Mononuclear cell (primary cell): ENCODE data around the gene NPAS3. TPM values are rescaled to one million over a fixed set of nuclear protein-coding genes. Genes with fewer than 3 reads are reported as not detected.

Source experiments
- H3K27me3 ChIP-seq: 2 replicates; pipeline ENCODE4 v1.6.0; 2011; ENCODE audit warnings: low read length, control low read depth; ENCODE audit not compliant: insufficient read depth
- H3K4me1 ChIP-seq: 2 replicates; pipeline ENCODE4 v1.5.1; 2011; ENCODE audit warnings: mild to moderate bottlenecking, low read length, control low read depth; ENCODE audit not compliant: insufficient read depth
- H3K4me3 ChIP-seq: 2 replicates; pipeline ENCODE4 v1.5.1; 2011; ENCODE audit warnings: mild to moderate bottlenecking, low read length, moderate library complexity
- H3K9me3 ChIP-seq: 2 replicates; pipeline ENCODE4 v1.5.1; 2011; ENCODE audit warnings: low read depth, mild to moderate bottlenecking, control low read depth, low read length
- total RNA-seq: library from RNA; depleted of rRNA; stranded (reverse); fragments of >200 nt; gene quantifications from one replicate; pipeline ENCODE4 v1.2.3, GENCODE V29; 2012

The NPAS3 gene
- total RNA-seq, 1 donor, result not detected

- Histone ChIP-seq H3K4me1 (no peaks in the 10 kb centered on the region), H3K27me3 (no peaks in the 10 kb centered on the region), H3K9me3 (no peaks in the 10 kb centered on the region), H3K4me3 (no peak overlapping the region)
Measured at GRCh38 chr14:33529787-33530757, 591.4 kb downstream of the NPAS3 start.

GRCh38 chr14:33532553-33532952 lies 593.9 kb downstream of the NPAS3 start:
- H3K9me3 ChIP-seq, result no peaks in the 10 kb centered on the region
- no peak overlapping the region for H3K4me3 ChIP-seq
- no peaks in the 10 kb centered on the region for H3K4me1 ChIP-seq
- no peaks in the 10 kb centered on the region for H3K27me3 ChIP-seq

- Histone ChIP-seq H3K9me3 (no peaks in the 10 kb centered on the region), H3K27me3 (no peaks in the 10 kb centered on the region), H3K4me1 (no peaks in the 10 kb centered on the region), H3K4me3 (no peak overlapping the region)
Measured at GRCh38 chr14:33534104-33534503, 595.4 kb downstream of the NPAS3 start.

- Histone ChIP-seq H3K27me3 (no peaks in the 10 kb centered on the region), H3K4me3 (no peak overlapping the region), H3K4me1 (no peaks in the 10 kb centered on the region), H3K9me3 (no peaks in the 10 kb centered on the region)
Measured at GRCh38 chr14:33534632-33535031, 596.0 kb downstream of the NPAS3 start.

- no peak overlapping the region for H3K4me3 ChIP-seq
- no peaks in the 10 kb centered on the region for H3K27me3 ChIP-seq
- H3K9me3 ChIP-seq, result no peaks in the 10 kb centered on the region
- no peaks in the 10 kb centered on the region for H3K4me1 ChIP-seq
Measured at GRCh38 chr14:33539918-33540357, 601.3 kb downstream of the NPAS3 start.

- Histone ChIP-seq H3K4me1 (no peaks in the 10 kb centered on the region), H3K9me3 (no peaks in the 10 kb centered on the region), H3K4me3 (no peak overlapping the region), H3K27me3 (no peaks in the 10 kb centered on the region)
Measured at GRCh38 chr14:33541171-33541570, 602.5 kb downstream of the NPAS3 start.

GRCh38 chr14:33542338-33543287 lies 603.9 kb downstream of the NPAS3 start:
- no peaks in the 10 kb centered on the region for H3K9me3 ChIP-seq
- H3K4me1 ChIP-seq, result no peaks in the 10 kb centered on the region
- no peak overlapping the region for H3K4me3 ChIP-seq
- H3K27me3 ChIP-seq, result no peaks in the 10 kb centered on the region

GRCh38 chr14:33545696-33546095 lies 607.0 kb downstream of the NPAS3 start:
- Histone ChIP-seq H3K4me3 (no peak overlapping the region), H3K4me1 (no peaks in the 10 kb centered on the region), H3K9me3 (no peaks in the 10 kb centered on the region), H3K27me3 (no peaks in the 10 kb centered on the region)

- no peaks in the 10 kb centered on the region for H3K9me3 ChIP-seq
- H3K4me1 ChIP-seq, result no peaks in the 10 kb centered on the region
- H3K4me3 ChIP-seq, result no peak overlapping the region
- no peaks in the 10 kb centered on the region for H3K27me3 ChIP-seq
Measured at GRCh38 chr14:33548606-33549005, 609.9 kb downstream of the NPAS3 start.

GRCh38 chr14:33551963-33552362 lies 613.3 kb downstream of the NPAS3 start:
- Histone ChIP-seq H3K4me1 (no peaks in the 10 kb centered on the region), H3K27me3 (no peaks in the 10 kb centered on the region), H3K9me3 (no peaks in the 10 kb centered on the region), H3K4me3 (no peak overlapping the region)

GRCh38 chr14:33553706-33554278 lies 615.1 kb downstream of the NPAS3 start:
- H3K27me3 ChIP-seq, result no peaks in the 10 kb centered on the region
- no peak overlapping the region for H3K4me3 ChIP-seq
- H3K4me1 ChIP-seq, result no peaks in the 10 kb centered on the region
- no peaks in the 10 kb centered on the region for H3K9me3 ChIP-seq

- Histone ChIP-seq H3K4me1 (no peaks in the 10 kb centered on the region), H3K4me3 (no peak overlapping the region), H3K27me3 (no peaks in the 10 kb centered on the region), H3K9me3 (no peaks in the 10 kb centered on the region)
Measured at GRCh38 chr14:33554988-33555387, 616.3 kb downstream of the NPAS3 start.

GRCh38 chr14:33555710-33556350 lies 617.2 kb downstream of the NPAS3 start:
- Histone ChIP-seq H3K4me3 (no peak overlapping the region), H3K27me3 (no peaks in the 10 kb centered on the region), H3K9me3 (no peaks in the 10 kb centered on the region), H3K4me1 (no peaks in the 10 kb centered on the region)

- Histone ChIP-seq H3K27me3 (no peaks in the 10 kb centered on the region), H3K4me1 (no peaks in the 10 kb centered on the region), H3K4me3 (no peak overlapping the region), H3K9me3 (no peaks in the 10 kb centered on the region)
Measured at GRCh38 chr14:33556382-33557121, 617.9 kb downstream of the NPAS3 start.
